GM12878 (cell line): ENCODE data around the gene TRPM5. TPM values are rescaled to one million over a fixed set of nuclear protein-coding genes. Genes with fewer than 3 reads are reported as not detected.

Source experiments
- ATAC-seq: fragments of 200-7000 bp; cut with Tn5 transposase; 3 replicates; pipeline ENCODE4 v1.9.1; 2020; ENCODE audit warnings: mild to moderate bottlenecking, moderate library complexity
- BruUV-seq: library from RNA; stranded (reverse); fragments of 400-500 nt; replicated peaks from 2 replicates; lab custom pipeline; 2021; lab: Mats Ljungman, UMichigan
- CTCF ChIA-PET: fragments of 300-600 bp; sonication (Branson Sonifier 250); formaldehyde crosslinking; extraction: SDS; loops from one replicate; lab custom pipeline; 2021; ENCODE audit warnings: inconsistent platforms; lab: Yijun Ruan, JAX
- POLR2A ChIA-PET: fragments of 350-600 bp; formaldehyde crosslinking; extraction: SDS; loops from one replicate; lab custom pipeline; 2021; ENCODE audit warnings: inconsistent platforms; lab: Charles Lee
- RAD21 ChIA-PET: fragments of 300-600 bp; sonication (Branson Sonifier 250); formaldehyde crosslinking; loops from one replicate; lab custom pipeline; 2023; ENCODE audit warnings: antibody characterized with exemption; ENCODE audit not compliant: unreplicated experiment; lab: Charles Lee
- SMC1A ChIA-PET: fragments of 300-600 bp; sonication (Branson Sonifier 250); formaldehyde crosslinking; loops from one replicate; lab custom pipeline; 2023; ENCODE audit not compliant: unreplicated experiment, uncharacterized antibody; lab: Charles Lee
- DNase-seq: peaks from one replicate; pipeline ENCODE4 v3.0.0-alpha.2; 2011; ENCODE audit warnings: low read depth, low spot score
- FAIRE-seq: peaks from 3 replicates; lab custom pipeline; 2011; peaks lifted over from hg19 to GRCh38; lab: Jason Lieb, UNC
- H2AFZ ChIP-seq: 2 replicates; pipeline ENCODE4 v1.6.0; 2011; ENCODE audit warnings: low read depth, low read length, control low read depth; ENCODE audit not compliant: control insufficient read depth
- H3K27ac ChIP-seq: 2 replicates; pipeline ENCODE4 v1.5.1; 2011; ENCODE audit warnings: control low read depth; ENCODE audit not compliant: control insufficient read depth, insufficient read depth
- H3K27me3 ChIP-seq, 2 experiments: replicated peaks in 1 of 2; 2 replicates each; pipeline versions ENCODE4 v1.6.0 to v1.6.1; 2011; ENCODE audit warnings: low read length in 1 of 2; ENCODE audit not compliant: control insufficient read depth in 2 of 2, insufficient read depth in 2 of 2
- H3K36me3 ChIP-seq, 2 experiments: 2 replicates each; pipeline ENCODE4 v1.5.1; 2011; ENCODE audit warnings: low read length in 1 of 2; ENCODE audit not compliant: control insufficient read depth in 2 of 2, insufficient read depth in 2 of 2
- H3K4me1 ChIP-seq: 2 replicates; pipeline ENCODE4 v1.6.1; 2011; ENCODE audit warnings: mild to moderate bottlenecking, low read length, moderate library complexity, mixed read lengths; ENCODE audit not compliant: control insufficient read depth, insufficient read depth
- H3K4me2 ChIP-seq: 2 replicates; pipeline ENCODE4 v1.6.0; 2011; ENCODE audit warnings: control low read depth; ENCODE audit not compliant: control insufficient read depth, insufficient read depth
- H3K4me3 ChIP-seq: fragments of 200-600 bp; sonication (generic); 2 replicates; pipeline ENCODE4 v1.5.1; 2016
- H3K79me2 ChIP-seq: 2 replicates; pipeline ENCODE4 v1.6.0; 2011; ENCODE audit warnings: low read length; ENCODE audit not compliant: control insufficient read depth, insufficient read depth
- H3K9ac ChIP-seq: 2 replicates; pipeline ENCODE4 v1.8.0; 2011; ENCODE audit warnings: low read length, control low read depth, mixed read lengths; ENCODE audit not compliant: control insufficient read depth, insufficient read depth
- H3K9me3 ChIP-seq: replicated peaks from 3 replicates; pipeline ENCODE4 v1.5.1; 2011; ENCODE audit warnings: mild to moderate bottlenecking, low read length; ENCODE audit not compliant: control insufficient read depth, insufficient read depth
- H4K20me1 ChIP-seq: 2 replicates; pipeline ENCODE4 v1.6.0; 2011; ENCODE audit not compliant: control insufficient read depth, insufficient read depth
- BCL11A ChIP-seq: IDR thresholded peaks from 2 replicates; pipeline ENCODE4 v1.6.1; 2011; ENCODE audit warnings: low read depth, low read length
- CBX3 ChIP-seq: fragments of 200-600 bp; sonication (generic); IDR thresholded peaks from 2 replicates; pipeline ENCODE4 v1.6.1; 2016; ENCODE audit warnings: low read depth, borderline replicate concordance
- E2F8 ChIP-seq: fragments of 450-650 bp; IDR thresholded peaks from 2 replicates; pipeline ENCODE4 v1.6.1; 2018; ENCODE audit warnings: mild to moderate bottlenecking, low read depth, moderate library complexity; ENCODE audit not compliant: partially characterized antibody
- NBN ChIP-seq: fragments of 450-650 bp; IDR thresholded peaks from 2 replicates; pipeline ENCODE4 v1.6.1; 2016
- POLR2A ChIP-seq: IDR thresholded peaks from 2 replicates; pipeline ENCODE4 v1.6.1; 2011; ENCODE audit warnings: low read depth, mild to moderate bottlenecking, low read length
- RCOR1 ChIP-seq: conservative IDR thresholded peaks from 2 replicates; pipeline ENCODE4 v1.6.1; 2012; ENCODE audit warnings: low read depth, low read length, improper control_type of control experiment
- ZNF384 ChIP-seq: IDR thresholded peaks from 2 replicates; pipeline ENCODE4 v1.6.1; 2012; ENCODE audit warnings: low read depth, mild to moderate bottlenecking, low read length, improper control_type of control experiment, borderline replicate concordance
- WGBS: methylation state at CpG from one replicate; pipeline ENCODE4 v1.1.6; 2016; ENCODE audit warnings: low lambda C conversion rate; ENCODE audit not compliant: insufficient replicate concordance, insufficient coverage; ENCODE audit errors: missing lambda C conversion rate; 5-methylcytosine and 5-hydroxymethylcytosine counted together
- in situ Hi-C: fragments of 300-500 bp; cut with MboI; formaldehyde crosslinking; loops from 9 replicates; pipeline ENCODE4 v1.14.3; 2018; ENCODE audit warnings: mixed read lengths
- intact Hi-C: fragments of 100-400 bp; cut with micrococcal nuclease; formaldehyde crosslinking; loops from one replicate; pipeline ENCODE4 v1.14.2; 2022; ENCODE audit not compliant: unreplicated experiment
- polyA plus RNA-seq, 11 experiments: library from polyadenylated mRNA; depleted of rRNA in 4 of 11; unstranded in 6 of 11; stranded (reverse) in 5 of 11; fragments of >200 nt; fragmentation: Nextera tagmentation in 4 of 11; fragmentation: Illumina TruSeq in 1 of 11; extraction: Ambion mirVana in 4 of 11; extraction: Trizol in 1 of 11; gene quantifications; 1 replicate in 1 of 11; 2 replicates in 10 of 11; pipeline versions ENCODE4 v1.2.1 to v1.2.3, GENCODE V29; 2011 to 2016; ENCODE audit warnings: inconsistent platforms in 2 of 11, missing spikeins in 2 of 11, low read depth in 1 of 11
- total RNA-seq, 4 experiments: library from RNA; depleted of rRNA in 3 of 4; stranded (reverse); fragments of >200 nt in 3 of 4; fragmentation: Illumina TruSeq in 1 of 4; extraction: Trizol in 1 of 4; gene quantifications; 2 replicates each; pipeline versions ENCODE4 v1.2.1 to v1.2.3, GENCODE V29; 2013 to 2021

Gene TRPM5
- total and polyA plus RNA-seq, 10 of the 15 experiments (the other 5 are each of a cell fraction or from before 2014, with no cell fraction given): not detected

GRCh38 chr11:2404735-2405196, 39.5 kb downstream of the TRPM5 start:
- FAIRE-seq: no peak
- Histone ChIP-seq H4K20me1 (no peaks in the 10 kb centered on the region), H3K9me3 (no peaks in the 10 kb centered on the region), H3K27ac (no peak overlapping the region), H3K9ac (no peak overlapping the region), H2AFZ (no peak overlapping the region), H3K4me3 (no peak overlapping the region), H3K36me3 (peaks cover 2 to 5% of the 10 kb centered on the region in 2 experiments; a peak in 3 of 4 replicates), H3K4me2 (no peak overlapping the region), H3K79me2 (peaks cover 19% of the 10 kb centered on the region), H3K4me1 (peaks cover 10% of the 10 kb centered on the region), H3K27me3 (no peaks in the 10 kb centered on the region)
- intact Hi-C loops (loop anchor here (5.0 kb wide), 1 partner anchor 552 kb away; the partner anchor contains the start of gene LSP1), in situ Hi-C loops (no loop called here)
- WGBS: 75% methylated on average over 12 of the region's 12 CpGs
- no peak for TF ChIP-seq RCOR1
- no peak for TF ChIP-seq ZNF384
- TF ChIP-seq E2F8: no peak
- no peak for TF ChIP-seq CBX3
- TF ChIP-seq NBN: no peak
- TF ChIP-seq POLR2A: peak; percentile 39; the same call in 1 of the 2 replicates
- no peak for TF ChIP-seq BCL11A
- ChIA-PET POLR2A (no interaction called here), SMC1A (no interaction called here), CTCF (interaction anchor here (1.3 kb wide), 1 partner anchor 100 kb away, joined by 5 read pairs; no protein-coding TSS in a partner anchor), RAD21 (no interaction called here)
- no peak for DNase-seq
- no peak for ATAC-seq
- BruUV-seq: no TSS peak
